GM12875 (cell line): Measurements from ENCODE around the gene LRRC55.

ENCODE experiments used
- H3K4me3 ChIP-seq: one replicate; pipeline ENCODE4 v1.5.1; 2011; ENCODE audit warnings: low read depth, low read length, control low read depth
- CTCF ChIP-seq: IDR thresholded peaks from 2 replicates; pipeline ENCODE4 v1.5.1; 2011; ENCODE audit warnings: low read depth, mild to moderate bottlenecking, control low read depth, inconsistent platforms, low read length, moderate library complexity, borderline replicate concordance; ENCODE audit not compliant: insufficient read depth

The LRRC55 gene

DNA sequence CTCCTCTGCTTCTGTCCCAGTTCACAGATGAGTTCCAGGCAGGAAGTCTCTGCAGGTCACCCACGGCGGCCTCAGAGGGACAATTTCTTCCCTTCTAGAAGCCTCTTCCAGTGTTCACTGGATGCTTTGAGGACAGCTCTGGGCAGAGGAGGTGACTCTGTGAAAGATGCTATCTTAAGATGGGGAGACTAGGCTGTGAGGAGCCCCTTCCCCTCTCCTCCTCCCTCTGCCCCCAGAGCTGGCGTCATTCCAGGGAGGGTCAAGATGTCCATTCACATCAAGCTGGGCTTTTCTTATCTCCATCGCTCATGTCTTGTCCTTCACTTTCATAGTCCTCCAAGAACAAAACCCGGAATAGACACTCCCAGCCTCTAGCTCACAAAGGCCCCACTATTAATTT is 51.9 kb downstream of the LRRC55 start:
- no peak overlapping the region for H3K4me3 ChIP-seq
- TF ChIP-seq CTCF = no peak

- TF ChIP-seq CTCF = no peak
- H3K4me3 ChIP-seq = no peak overlapping the region
These were observed 54.3 kb downstream of the LRRC55 start for GRCh38 chr11:57235761-57236703.

DNA sequence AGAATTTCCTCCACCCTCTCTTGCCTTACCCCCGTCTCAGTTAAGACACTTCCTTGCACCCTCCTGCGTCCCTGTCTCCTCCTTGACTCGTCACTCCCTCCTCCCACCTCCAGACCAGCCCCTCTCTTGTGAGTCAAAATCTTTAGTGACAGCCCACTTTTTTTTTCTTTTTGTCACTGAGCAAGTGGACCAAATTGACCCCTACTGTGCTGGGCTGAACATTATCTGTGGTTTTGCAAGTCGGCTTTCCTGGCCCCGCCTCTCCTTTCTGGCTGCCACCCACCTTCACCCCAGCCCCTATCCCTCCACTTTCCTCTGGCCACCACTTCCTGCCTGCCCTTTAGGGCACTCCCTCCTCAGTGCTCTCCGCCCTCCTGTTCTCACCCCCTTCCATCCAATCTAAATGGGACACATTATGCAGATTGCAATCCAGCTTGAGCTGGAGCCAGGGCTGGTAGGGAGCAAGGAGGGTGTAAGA is 55.5 kb downstream of the LRRC55 start, which contains the start of gene APLNR:
TSS of gene APLNR (minus strand) at position 47 of the 478 bp plus-strand sequence. CDS start 246 bp downstream, outside the sequence.
- no peak within 1 kb of the TSS for H3K4me3 ChIP-seq
- no peak for TF ChIP-seq CTCF

DNA sequence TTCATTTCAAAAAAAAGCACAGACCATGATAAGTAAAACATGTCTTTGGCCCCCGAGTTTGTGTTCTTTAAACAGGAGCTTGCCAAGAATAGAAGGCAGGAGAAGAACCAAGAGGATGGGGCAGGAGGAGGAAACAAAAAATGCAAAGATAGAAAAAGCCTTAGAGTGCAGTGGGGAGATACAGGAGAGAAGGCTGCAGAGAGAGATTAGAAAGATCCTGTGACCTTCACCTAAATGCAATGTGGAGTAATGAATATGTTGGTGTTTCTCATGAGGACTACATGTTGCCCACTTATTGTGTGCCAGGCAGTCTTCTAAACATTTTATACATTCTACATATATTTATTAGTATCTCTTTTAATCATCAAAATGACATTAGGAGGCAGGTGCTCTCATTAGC is 57.6 kb downstream of the LRRC55 start:
- no peak overlapping the region for H3K4me3 ChIP-seq
- TF ChIP-seq CTCF = no peak

DNA sequence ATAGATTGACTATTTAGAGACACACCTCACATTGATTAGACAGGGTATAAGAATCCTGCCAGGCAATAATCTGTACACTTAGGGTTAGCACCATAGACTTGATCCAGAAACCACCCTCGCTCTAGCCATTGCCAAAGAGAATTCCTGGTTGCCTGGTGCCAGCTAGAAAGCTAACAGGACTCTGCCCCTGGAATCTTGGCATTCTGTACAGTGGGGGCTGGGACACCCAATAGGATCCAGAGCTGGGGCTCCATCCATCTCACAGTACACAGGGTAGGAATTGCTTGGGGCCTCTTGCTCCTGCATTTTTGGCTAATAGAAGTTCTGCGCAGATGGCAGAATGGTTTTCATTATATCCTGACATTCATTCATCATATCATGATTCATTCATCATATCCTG is 58.3 kb downstream of the LRRC55 start:
- no peak for TF ChIP-seq CTCF

DNA sequence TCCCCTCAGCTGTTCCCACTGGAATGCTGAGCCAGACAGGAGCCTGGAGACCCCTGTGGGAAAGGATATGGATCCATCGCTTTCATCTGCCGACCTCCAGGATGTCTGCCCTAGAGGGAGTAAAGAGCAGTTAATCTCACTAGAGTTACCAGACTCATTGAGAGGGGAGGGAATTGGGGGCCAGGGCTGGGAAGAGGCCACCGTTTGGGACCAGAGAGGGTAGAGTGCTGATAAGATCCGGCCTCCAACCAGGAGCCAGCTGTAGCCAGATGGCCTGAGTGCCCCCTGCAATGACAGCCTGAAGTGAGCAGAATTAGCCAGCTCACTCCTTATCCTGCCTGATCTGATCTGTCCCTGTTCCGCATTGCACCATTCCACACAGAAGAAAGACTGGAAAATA is 59.0 kb downstream of the LRRC55 start:
- H3K4me3 ChIP-seq = no peak overlapping the region
- no peak for TF ChIP-seq CTCF

More for the DNA sequence above, 58.3 kb downstream of the LRRC55 start:
- H3K4me3 ChIP-seq = no peak overlapping the region
